GM10248 (cell line): ENCODE data around the gene ATG4B.

Experiments
- CTCF ChIA-PET: fragments of 300-600 bp; sonication (Branson Sonifier 250); formaldehyde crosslinking; extraction: SDS; loops from one replicate; lab custom pipeline; 2021; ENCODE audit warnings: antibody characterized with exemption; lab: Yijun Ruan, JAX
- POLR2A ChIA-PET: fragments of 350-650 bp; sonication (Branson Sonifier 250); formaldehyde crosslinking; extraction: SDS; loops from one replicate; lab custom pipeline; 2020; ENCODE audit warnings: antibody characterized with exemption; lab: Yijun Ruan, JAX
- DNase-seq: peaks from one replicate; pipeline ENCODE4 v3.0.0; 2012; ENCODE audit errors: extremely low spot score
- CTCF ChIP-seq: IDR thresholded peaks from 2 replicates; pipeline ENCODE4 v1.5.1; 2012; ENCODE audit warnings: mild to moderate bottlenecking, low read depth; ENCODE audit errors: extremely low read depth, missing control alignments, control extremely low read depth

ATG4B gene

GRCh38 chr2:241629762-241630435 lies 7.6 kb upstream of the ATG4B start:
- no peak for TF ChIP-seq CTCF

GRCh38 chr2:241632478-241633325 lies 4.8 kb upstream of the ATG4B start:
- no peak for DNase-seq
- POLR2A ChIA-PET = no interaction called here
- TF ChIP-seq CTCF = no peak
- CTCF ChIA-PET = interaction anchor here (1.1 to 2.1 kb wide), 3 partner anchors 10 to 19 kb away, joined by 3 to 8 read pairs (median 3); no protein-coding TSS in a partner anchor

More at GRCh38 chr2:241629762-241630435, 7.6 kb upstream of the ATG4B start:
- CTCF ChIA-PET = interaction anchor here (1.7 to 1.9 kb wide), 3 partner anchors 8 to 12 kb away, joined by 3 to 8 read pairs (median 4); no protein-coding TSS in a partner anchor
- POLR2A ChIA-PET = no interaction called here
- DNase-seq = no peak

- no peak for TF ChIP-seq CTCF
- CTCF ChIA-PET = interaction anchor here (1.3 to 2.1 kb wide), 4 partner anchors 10 to 23 kb away, joined by 3 to 8 read pairs (median 3); no protein-coding TSS in a partner anchor
- POLR2A ChIA-PET = no interaction called here
- DNase-seq = no peak
These were observed 3.9 kb upstream of the ATG4B start for GRCh38 chr2:241633561-241633960.

GRCh38 chr2:241635756-241636155 lies 1.7 kb upstream of the ATG4B start:
- ChIA-PET POLR2A (no interaction called here), CTCF (interaction anchor here (1.7 kb wide), 1 partner anchor 67 kb away, joined by 4 read pairs; the partner anchor contains the start of gene ING5)
- no peak for TF ChIP-seq CTCF
- no peak for DNase-seq

- DNase-seq = peak; percentile 65
- CTCF ChIA-PET = no interaction called here
- no peak for TF ChIP-seq CTCF
- POLR2A ChIA-PET = no interaction called here
These were observed 1.1 kb upstream of the ATG4B start for GRCh38 chr2:241636182-241637017.
